ENCODE measurements around the gene HIVEP3. TPM values are rescaled to one million over a fixed set of nuclear protein-coding genes. Genes with fewer than 3 reads are reported as not detected.

The HIVEP3 gene
- total RNA-seq, 1 donor from 2014 or later: 5.8 TPM

DNA sequence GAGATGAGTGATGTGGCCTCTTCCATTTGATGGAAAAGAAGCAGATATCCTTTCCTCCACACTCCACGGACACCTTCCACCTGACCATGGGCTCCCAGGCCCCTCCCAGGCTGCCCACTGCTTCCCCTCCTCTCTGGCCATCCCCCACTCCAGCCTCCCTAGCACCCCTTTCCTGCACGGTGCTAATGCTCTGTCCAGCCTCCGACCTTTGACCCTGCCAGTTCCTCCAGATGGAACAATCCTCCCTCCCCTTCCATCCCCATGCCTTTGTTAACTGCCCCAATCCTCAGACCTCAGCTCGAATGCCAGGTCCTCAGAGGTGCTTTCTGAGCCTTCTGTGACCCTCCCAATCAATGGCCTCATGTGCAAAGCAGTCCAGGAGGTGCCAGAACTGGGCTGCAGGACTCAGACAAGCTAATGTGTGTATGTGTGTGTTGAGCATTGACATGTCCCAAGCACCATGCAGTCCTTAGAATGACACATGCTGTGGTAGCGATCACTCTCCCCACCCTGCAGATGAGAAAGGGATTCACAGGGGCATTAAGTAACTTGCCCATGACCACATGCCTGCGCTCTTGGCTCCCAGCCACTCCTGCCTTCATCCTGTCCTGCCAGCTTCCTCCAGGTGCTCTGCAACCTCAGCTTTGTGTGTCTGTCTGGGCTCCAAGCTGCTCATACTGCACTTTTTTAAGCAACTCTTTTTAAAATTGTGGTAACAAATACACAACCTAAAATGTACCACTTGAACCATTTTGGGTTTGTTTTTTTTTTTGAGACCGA lies 370.8 kb downstream of the HIVEP3 start:
- Histone ChIP-seq H3K4me3 (ENCODE audit: low read depth, low read length) (no peak overlapping the region), H3K27me3 (ENCODE audit: control insufficient read depth, insufficient read depth, low read length) (no peaks in the 10 kb centered on the region), H3K36me3 (ENCODE audit: control insufficient read depth, insufficient read depth, low read length) (no peaks in the 10 kb centered on the region)
- TF ChIP-seq, protein P1, sequence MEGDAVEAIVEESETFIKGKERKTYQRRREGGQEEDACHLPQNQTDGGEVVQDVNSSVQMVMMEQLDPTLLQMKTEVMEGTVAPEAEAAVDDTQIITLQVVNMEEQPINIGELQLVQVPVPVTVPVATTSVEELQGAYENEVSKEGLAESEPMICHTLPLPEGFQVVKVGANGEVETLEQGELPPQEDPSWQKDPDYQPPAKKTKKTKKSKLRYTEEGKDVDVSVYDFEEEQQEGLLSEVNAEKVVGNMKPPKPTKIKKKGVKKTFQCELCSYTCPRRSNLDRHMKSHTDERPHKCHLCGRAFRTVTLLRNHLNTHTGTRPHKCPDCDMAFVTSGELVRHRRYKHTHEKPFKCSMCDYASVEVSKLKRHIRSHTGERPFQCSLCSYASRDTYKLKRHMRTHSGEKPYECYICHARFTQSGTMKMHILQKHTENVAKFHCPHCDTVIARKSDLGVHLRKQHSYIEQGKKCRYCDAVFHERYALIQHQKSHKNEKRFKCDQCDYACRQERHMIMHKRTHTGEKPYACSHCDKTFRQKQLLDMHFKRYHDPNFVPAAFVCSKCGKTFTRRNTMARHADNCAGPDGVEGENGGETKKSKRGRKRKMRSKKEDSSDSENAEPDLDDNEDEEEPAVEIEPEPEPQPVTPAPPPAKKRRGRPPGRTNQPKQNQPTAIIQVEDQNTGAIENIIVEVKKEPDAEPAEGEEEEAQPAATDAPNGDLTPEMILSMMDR (IDR thresholded peaks at IDR 0.05; ENCODE audit: insufficient read depth, low read length, poor library complexity, severe bottlenecking): no peak
- DNase-seq (ENCODE audit: low read depth): no peak

DNA sequence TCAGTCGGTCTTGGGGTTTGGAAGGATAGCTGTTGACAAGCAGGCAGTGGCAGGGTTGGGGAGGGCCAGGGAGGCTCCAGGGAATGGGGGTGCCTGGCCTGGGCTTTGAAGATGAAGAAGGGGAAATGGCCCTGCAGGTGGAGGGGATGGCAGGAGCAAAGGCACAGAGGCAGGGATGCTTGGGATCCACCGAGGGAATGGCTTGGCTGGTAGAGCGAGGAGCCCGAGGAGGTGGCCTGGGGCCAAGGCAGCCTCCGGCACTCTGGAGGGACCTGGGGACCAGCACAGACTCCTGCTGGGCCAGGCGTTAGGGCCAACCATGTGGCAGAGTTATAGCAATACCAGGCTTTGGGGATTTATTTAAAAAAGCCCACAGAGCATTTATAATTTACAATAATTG lies 371.4 kb downstream of the HIVEP3 start:
- DNase-seq (ENCODE audit: low read depth): no peak
- TF ChIP-seq, protein P1 (IDR thresholded peaks at IDR 0.05; ENCODE audit: insufficient read depth, low read length, poor library complexity, severe bottlenecking): no peak
- no peaks in the 10 kb centered on the region for H3K27me3 ChIP-seq (ENCODE audit: control insufficient read depth, insufficient read depth, low read length)
- no peak overlapping the region for H3K4me3 ChIP-seq (ENCODE audit: low read depth, low read length)
- no peaks in the 10 kb centered on the region for H3K36me3 ChIP-seq (ENCODE audit: control insufficient read depth, insufficient read depth, low read length)

DNA sequence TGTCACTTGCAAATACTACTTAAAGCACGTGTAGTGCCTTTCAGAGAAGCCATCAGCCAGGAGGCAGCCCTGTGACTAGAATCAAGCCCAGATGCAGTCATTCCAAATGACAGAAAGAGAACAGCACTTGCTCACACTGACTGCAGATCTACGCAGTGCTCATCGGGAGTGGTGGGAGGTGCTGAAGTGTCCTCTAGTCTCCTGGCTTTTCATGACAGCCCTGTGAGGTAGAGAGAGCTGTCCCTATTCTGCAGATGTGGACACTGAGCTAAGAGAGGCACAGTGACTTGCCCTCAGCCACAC lies 371.9 kb downstream of the HIVEP3 start:
- no peak overlapping the region for H3K4me3 ChIP-seq (ENCODE audit: low read depth, low read length)
- H3K27me3 ChIP-seq (ENCODE audit: control insufficient read depth, insufficient read depth, low read length): no peaks in the 10 kb centered on the region
- DNase-seq (ENCODE audit: low read depth): no peak
- H3K36me3 ChIP-seq (ENCODE audit: control insufficient read depth, insufficient read depth, low read length): no peaks in the 10 kb centered on the region
- TF ChIP-seq, protein P1 (IDR thresholded peaks at IDR 0.05; ENCODE audit: insufficient read depth, low read length, poor library complexity, severe bottlenecking): no peak

DNA sequence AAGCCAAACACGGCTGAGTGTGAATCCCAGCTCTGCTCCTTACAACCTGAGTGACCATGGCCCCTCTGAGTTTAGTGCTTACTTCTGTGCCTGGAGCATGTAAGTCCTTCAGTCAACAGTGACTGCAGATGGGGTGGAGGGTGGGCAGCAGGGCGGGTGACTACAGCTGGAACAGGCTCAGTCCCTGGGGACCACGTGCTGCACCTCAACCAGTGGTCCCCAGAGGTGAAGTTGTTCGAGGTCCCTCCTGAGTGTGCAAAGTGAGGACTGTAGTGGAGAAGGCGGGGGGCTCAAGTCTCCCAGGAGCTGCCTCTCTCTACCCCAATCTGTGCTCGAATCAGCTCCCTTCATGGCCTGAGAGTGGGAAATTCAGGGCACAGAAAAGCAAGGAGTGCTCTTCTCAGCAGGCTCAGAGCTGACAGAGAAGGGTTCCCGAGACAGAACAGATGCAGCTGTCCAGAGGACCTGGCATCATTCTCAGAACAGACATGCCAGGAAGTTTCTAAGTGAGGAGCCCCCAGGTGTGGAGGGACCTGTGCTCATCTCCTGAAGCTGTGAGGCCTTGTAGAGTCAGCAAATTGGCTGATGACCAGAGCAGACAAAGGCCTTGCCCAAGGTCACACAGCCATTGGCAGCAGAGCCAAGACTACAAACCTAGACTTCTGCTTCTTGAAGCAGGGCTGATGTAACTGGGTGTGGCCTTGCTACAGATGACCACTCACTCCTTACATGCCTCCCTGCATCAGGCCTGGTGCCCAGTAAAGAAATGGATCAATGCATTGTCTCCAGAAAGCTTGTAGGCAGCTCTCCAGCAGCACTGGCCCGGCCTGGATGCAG lies 372.5 kb downstream of the HIVEP3 start:
- no peak for DNase-seq (ENCODE audit: low read depth)
- TF ChIP-seq, protein P1 (IDR thresholded peaks at IDR 0.05; ENCODE audit: insufficient read depth, low read length, poor library complexity, severe bottlenecking): no peak
- Histone ChIP-seq H3K36me3 (ENCODE audit: control insufficient read depth, insufficient read depth, low read length) (no peaks in the 10 kb centered on the region), H3K4me3 (ENCODE audit: low read depth, low read length) (no peak overlapping the region), H3K27me3 (ENCODE audit: control insufficient read depth, insufficient read depth, low read length) (no peaks in the 10 kb centered on the region)

DNA sequence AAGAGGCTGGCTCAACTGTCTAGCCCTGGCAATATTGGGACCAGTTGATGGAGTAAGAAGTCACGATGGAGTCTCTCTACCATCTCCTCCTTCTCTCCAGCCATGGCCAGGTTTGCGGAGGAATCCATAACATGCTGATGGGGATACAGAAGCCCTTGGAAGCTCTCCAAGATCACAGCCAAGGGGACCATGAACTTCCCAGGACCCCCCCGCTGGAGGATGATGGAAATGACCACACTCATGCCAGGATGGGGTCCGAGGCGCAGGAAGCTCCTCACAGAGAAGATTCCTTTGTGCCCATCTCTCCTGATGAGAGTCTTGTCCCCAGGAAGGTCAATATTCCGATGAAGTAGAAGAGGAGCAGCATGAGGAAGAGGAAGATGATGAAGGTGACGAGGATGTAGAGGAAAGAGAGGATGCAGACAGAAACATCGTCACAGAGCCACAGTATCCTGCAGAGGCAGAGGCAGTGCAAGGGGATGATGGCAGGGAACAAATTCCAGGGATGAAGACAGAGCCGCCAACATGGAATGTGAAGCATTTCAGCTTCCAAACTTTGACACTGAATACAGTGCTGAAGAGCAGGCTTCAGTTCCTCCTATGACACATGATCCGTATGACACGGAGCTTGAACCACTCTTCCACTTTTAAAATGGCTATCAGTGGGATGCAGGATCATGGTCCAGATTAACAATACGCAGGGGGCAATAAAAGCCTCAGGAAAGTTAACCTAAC lies 376.4 kb downstream of the HIVEP3 start:
- Histone ChIP-seq H3K4me3 (ENCODE audit: low read depth, low read length) (no peak overlapping the region), H3K36me3 (ENCODE audit: control insufficient read depth, insufficient read depth, low read length) (no peaks in the 10 kb centered on the region), H3K27me3 (ENCODE audit: control insufficient read depth, insufficient read depth, low read length) (no peaks in the 10 kb centered on the region)
- TF ChIP-seq, protein P1 (IDR thresholded peaks at IDR 0.05; ENCODE audit: insufficient read depth, low read length, poor library complexity, severe bottlenecking): no peak
- no peak for DNase-seq (ENCODE audit: low read depth)
